GM19351 (cell line): ENCODE measurements around the gene ISG15.
"Not testable (repeated sequence)": the region's sequence is repeated elsewhere in the genome, so short reads cannot be mapped to it uniquely, and the experiment has no call there.

ENCODE experiments used
- ATAC-seq: cut with Tn5 transposase; IDR thresholded peaks from one replicate; pipeline ENCODE4 v1.9.1; 2021; ENCODE audit warnings: mild to moderate bottlenecking, moderate library complexity; ENCODE audit not compliant: unreplicated experiment

ISG15 gene

DNA sequence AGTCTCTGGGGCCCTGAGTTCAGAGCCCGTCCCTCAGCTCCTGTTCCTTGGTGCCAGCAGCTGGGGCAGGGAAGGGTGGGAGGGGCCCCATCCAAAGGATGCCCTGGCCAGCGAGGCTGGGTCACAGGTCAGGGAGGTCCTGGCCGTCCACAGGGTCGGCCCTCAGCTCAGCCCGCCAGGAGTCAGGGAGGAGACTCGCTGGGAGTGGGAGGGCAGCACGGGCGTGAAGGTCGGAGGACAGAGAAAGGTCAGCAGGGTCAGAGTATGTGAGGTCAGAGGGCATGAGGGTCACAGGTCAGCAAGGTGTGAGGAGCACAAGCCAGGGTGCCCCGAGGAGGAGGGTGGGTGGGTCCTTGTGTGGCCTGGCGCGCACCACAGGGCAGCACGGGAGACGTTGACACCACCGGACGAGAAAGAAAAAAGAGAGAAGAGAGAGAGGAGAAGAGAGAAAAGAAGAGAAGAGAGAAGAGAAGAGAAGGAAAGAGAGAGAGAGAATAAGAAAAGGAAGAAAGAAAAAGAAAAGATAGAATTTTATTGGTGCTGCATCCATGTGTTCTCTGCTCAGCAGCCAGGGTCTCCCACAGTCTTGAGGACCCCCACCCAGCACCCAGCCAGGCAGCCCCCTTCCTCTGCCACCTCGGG lies 38.5 kb upstream of the ISG15 start:
- ATAC-seq = no peak

DNA sequence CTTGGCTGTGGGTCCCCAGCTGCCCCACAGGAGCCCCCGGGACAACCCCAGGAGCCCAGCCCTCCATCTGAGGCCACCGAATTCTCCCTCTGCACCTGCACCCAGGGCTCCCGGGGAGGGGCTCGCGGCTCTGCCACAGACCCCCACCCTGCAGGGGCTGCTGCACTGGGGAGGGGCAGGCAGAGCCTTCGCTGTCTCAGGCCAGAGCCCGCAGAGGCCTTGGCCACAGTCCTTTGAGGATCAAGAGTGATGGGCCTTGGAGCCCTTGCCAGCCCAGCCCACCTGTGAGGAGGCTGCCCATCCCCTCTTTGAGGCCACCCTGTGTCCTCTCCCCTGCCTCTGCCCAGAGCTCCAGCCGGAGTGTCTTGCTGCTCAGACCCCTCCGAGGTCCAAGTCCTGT lies 37.9 kb upstream of the ISG15 start:
- ATAC-seq = no peak

DNA sequence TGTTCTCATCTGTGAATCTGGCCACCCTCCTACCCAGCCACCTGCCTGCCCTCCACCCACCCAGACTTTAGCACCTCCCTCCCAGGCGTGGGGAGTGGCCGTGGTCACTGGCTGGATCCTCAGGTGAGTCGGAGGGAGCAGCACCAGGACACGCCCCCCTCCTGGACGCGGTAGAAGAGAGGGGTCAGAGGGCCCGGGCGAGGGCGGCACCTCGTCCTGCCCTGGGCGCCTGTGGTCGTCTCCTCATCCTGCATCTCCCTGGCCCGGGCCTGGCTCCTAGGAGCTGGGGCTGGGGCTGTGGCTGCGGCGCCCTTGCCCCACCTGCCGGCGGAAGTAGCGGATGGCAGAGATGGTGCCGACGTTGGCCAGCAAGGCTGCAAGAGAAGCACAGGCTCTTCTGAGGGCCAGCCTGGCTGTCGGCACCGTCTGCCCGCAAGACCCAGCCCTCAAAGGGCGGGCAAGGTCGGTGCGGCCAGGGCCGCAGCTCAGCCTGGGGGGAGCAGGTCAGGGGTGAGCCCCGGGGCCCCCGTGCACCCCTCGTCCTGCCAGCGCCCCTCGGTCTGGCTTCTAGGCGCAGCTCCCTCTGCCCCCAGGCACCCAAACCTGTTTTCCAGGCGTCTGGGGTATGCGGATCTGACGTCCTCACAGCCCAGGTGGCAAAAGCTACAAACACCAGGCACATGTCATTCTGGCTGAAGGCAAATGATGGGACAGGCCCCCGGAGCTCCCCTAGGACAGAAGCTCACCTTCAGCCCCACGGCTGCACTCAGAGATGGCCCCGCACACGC lies 37.2 kb upstream of the ISG15 start:
- no peak for ATAC-seq

DNA sequence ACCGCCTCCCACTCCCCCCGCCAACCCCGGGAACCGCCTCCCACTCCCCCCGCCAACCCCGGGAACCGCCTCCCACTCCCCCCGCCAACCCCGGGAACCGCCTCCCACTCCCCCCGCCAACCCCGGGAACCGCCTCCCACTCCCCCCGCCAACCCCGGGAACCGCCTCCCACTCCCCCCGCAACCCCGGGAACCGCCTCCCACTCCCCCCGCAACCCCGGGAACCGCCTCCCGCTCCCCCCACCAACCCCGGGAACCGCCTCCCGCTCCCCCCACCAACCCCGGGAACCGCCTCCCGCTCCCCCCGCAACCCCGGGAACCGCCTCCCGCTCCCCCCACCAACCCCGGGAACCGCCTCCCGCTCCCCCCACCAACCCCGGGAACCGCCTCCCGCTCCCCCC lies 36.5 kb upstream of the ISG15 start:
- not testable (repeated sequence) for ATAC-seq

DNA sequence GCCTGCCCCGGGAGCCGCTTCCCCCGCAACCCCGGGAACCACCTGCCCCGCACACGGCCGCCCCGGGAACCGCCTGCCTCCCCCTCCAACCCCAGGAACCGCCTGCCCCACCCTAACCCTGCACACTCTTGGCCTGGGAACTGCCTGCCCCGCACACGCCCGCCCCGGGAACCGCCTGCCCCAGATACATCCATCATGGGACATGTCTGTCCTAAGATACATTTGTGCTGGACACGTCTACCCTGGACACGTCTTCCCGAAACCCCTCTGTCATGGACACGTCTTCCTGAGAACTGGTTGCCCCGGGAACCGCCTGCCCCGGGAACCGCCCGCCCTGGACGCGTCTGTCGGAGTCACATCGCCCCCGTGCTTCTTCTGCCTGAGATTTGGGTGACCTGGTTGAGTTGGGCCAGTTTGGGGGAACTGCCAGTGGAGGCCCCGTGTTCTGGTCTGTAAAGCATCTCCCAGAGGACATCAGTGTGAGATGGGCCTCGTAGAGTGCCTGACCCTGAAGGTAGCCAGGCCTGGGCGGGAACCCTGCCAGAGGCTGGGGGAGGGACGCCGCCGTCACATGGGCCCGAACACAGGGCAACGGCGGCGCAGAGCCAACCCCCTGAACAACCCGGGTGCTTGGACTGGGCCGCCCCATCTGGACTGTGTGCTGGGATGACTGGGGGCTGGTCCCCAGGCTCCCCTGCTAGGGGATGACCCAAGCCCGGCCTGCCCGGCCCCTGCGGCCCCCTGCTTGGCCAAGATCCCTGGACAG lies 35.0 kb upstream of the ISG15 start:
- ATAC-seq = no peak

DNA sequence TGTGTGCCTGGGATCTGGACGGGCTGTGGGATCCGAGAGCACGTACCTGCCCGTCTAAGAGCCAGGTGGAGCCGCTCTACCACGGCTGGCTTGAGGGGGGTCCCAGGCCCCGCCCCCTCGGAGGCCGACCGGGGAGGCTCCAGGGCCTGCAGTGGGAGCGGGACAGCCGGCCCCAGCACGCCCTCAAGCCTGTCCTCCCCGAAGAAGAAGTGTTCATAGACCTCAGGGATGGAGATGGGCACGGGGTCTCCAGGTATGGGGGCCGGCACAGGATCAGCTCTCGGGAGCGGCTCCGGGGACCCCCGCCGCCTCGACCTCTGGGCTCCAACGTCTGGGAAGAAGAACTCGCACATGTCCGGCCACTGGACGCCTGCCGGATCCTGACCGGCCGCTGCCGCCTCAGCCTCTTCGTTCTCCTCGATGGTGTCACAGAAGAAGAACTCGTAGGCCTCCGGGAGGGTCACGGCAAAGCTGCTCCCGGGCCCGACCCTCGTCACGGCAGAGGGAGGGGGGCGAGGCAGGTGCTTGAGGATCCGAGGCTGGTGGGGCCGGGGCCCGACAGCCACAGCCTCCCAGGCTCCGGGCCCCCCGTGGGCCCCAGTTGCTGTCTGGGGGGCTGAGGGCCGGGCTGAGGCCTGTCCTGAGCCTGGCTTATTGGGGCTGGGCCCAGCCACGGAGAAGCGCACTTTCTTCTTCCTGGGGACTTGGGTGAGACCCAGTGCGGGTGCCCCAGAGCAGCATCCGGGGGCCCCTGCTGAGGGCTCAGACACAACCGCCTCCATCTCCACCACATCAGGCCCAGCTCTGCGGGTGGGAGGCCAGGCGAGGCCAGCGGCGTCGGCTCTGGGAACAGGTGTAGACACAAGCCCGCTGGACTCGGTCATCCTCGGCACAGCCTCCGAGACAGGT lies 34.2 kb upstream of the ISG15 start:
- ATAC-seq = no peak

DNA sequence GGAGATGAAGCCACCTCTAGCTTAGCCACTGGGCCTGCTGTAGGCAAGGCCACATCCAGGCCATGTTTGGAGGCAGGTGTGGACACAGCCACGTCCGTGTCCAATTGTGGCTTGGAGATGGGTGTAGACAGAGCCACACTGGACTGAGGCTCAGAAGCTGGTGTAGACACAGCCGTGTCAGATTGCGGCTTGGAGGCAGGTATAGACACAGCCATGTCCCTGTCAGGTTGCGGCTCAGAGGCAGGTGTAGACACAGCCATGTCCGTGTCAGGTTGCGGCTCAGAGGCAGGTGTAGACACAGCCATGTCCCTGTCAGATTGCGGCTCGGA lies 33.6 kb upstream of the ISG15 start:
- no peak for ATAC-seq

DNA sequence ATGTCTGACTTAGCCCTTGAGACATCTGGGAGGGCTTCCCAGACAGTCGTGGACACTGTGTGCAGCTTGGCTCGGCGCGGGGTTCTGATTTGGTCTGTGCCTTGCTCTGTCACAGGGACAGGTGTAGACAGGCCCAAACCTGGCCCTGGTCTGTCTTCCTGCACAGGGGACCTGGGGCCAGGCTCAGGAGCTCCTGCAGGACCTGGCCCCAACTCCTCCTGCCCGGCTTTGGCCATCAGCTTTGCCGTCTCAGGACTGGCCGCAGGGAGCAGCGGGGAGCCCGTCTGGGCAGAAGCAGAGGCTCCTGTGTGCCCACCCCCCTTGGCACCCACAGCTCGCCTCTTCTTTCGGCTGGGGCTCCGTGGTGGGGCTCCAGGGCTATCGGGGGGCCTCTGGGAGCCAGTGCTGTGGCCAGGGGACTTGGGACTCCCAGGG lies 33.1 kb upstream of the ISG15 start:
- ATAC-seq = no peak

DNA sequence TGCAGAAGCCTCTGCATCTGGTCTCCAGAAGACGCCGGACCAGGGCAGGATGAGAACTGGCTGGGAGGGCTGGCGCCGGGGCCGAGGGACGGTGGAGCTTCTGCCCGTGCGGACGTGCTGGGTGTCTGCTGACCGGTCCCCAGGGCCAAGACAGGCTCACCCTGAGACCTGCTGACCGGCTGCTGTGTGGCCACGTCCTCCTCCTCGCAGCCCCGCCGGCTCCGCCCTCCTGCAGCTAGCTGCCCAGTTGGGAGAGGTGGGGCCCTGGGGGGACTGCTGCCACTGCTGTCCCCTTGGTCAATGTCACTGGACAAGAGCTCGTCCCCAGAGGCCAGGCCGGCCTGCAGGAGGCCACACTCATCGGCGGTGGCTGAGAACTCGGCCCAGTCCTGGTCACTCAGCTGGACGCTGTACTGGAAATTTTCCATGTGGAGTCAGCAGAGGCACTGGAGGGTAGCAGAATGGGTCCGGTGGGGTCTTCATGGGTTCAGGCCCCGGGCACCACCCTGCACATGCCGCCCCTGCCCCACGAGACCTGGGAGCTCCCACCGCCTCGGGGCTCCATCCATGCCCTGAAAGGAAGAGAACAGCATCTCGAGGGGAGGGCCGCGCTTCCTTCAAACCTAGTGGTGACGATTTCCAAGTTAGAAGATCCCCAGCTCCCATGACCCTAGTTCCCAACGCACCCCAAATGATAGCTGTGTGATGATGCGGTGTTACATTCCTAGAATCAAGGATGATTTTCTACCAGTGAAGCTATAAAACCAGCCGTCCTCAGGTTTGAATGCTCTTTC lies 32.5 kb upstream of the ISG15 start:
- no peak for ATAC-seq

DNA sequence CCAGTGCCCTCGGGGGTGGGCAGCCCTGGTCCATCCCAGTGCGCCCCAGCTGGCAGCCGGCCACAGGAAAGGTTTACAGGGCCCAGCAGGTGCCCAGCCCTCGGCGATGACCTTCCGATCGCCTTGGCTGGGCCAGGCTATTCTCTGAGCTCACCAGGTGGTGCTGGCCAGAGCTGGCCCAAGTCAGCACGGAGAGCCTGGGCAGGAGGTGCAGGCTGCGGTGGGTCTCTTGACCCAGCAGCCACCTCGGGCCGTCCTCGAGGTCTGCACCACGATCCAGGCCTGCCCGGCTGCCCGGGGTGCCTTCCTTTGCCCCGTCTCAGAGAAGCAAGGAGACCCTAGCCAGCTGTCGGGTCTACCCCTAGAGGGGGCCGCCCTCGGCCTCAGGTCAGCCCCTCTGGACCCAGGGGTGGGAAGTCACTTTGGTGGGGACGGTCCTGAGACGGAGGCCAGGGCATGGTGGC lies 31.8 kb upstream of the ISG15 start:
- no peak for ATAC-seq

DNA sequence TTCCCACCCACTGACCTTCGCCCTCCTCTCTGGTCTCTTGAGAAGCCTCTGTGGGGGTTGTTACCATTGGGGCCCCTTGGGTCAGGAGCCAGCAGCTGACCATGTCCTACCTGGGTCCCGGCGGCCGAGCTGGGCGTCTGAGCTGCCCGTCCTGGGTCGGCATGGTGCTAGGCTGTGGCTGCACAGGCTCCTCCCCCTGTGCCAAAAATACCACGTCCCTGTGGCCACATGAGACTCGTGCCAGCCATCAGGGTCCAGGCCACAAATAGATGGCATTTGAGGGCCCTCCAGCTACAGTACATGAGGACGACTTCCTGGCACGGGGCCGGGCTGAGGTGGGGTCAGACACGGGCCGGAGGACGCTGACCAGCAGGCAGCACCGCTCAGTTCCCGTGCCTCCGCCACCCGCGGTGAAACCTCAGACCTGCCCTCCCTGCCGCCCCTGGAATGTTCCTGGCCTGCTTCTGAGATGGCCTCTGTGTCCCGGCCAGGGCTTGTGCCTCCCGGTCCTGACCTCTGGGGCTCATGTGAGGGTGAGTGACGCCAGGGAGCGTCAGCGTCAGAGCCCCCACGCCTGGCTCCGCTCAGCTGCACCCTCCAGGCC lies 31.2 kb upstream of the ISG15 start, which contains the start of gene PERM1:
PERM1 (minus strand) TSS at position 139 of the 604 bp plus-strand sequence. CDS start 1,064 bp downstream, outside the sequence.
- ATAC-seq = no peak

DNA sequence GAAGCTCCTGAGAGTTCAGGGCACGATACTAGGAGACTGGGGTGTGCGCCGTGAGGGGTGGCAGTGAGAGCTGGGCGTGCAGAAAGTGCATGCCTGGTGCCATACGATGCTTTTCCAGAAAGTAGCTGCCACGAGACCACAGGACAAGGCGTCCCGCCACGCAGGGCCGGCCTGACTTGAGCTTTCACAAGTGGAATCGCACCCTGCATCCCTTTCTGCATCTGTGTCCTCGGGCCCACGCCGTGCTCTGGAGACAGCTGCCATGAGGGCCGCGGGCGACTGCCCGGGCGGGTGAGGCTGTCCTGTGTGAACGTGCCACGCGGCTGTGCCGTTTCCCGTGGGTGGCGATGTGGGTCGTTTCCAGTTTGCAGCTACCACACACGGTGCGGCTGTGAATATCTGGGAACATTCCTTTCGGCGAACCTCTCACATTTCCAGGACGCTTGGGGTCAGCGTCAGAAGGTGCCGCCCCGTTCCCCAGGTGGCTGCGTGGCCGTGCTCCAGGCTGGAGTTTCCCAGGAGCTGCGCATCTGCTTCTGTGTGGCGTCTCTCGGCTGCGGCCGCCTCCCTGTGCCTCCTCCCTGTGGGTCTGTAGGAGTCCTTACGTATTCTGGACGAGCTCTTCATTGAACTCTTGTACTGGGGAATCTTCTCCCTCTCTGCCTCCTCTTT lies 30.4 kb upstream of the ISG15 start:
- ATAC-seq = no peak

DNA sequence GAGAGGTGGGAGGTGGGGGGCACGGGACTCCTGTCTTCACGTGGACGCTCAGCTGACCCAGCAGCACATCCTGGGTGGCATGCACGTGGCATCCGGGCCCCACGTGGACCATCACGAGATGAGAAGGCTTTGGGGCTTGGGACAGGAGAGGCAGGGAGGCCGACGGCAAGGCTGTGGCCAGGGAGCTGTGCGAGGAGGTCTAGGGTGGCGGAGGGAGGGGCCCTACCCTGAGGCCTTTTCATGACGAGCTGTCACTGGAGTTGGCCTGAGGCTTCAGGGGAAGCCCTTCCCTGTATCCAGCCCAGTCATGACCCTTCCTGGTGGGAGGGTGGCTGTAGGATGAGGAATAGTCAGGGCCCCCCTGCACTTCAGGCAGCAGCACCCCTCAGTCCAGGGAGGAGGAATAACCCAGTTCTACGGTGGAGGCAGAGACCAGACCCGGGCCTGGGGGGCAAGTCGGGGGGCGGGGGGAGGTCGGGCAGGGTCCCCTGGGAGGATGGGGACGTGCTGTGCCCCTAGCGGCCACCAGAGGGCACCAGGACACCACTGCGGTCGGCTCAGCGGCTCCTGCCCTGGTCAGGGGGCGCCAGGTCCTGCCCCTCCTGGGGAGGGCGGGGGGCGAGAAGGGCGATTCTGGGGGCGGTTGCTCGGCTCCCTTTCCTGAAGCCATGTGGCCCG lies 29.4 kb upstream of the ISG15 start:
- no peak for ATAC-seq

DNA sequence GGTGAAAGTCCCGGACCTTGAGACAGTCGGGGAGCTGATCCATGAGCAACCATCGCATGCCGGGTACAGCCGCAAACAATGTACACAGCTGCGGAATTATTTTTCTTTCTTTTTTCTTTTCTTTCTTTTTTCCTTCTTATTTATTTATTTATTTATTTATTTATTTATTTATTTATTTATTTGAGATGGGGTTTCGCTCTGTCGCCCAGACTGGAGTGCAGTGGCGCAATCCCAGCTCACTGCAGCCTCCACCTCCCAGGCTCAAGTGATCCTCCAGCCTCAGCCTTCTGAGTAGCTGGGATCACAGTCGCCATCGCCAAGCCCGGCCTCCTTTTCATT lies 28.9 kb upstream of the ISG15 start:
- no peak for ATAC-seq

DNA sequence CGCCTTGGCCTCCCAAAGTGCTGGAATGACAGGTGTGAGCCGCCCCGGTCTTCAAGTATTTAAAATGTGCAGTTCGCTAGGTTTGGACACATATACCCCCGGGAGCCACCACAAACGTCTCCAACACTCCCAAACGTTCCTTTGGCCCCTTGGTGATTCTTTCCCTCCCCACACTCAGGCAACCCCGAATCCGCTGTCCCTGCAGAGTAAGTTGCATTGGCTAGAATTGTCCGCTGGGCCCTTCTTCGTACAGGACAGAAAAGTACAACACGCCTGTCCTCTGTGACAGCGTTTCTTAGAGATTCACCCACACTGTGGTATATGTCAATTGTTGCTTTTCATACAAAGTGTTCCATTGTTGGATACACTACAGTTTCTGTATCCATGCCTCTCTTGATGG lies 28.2 kb upstream of the ISG15 start:
- ATAC-seq = no peak

DNA sequence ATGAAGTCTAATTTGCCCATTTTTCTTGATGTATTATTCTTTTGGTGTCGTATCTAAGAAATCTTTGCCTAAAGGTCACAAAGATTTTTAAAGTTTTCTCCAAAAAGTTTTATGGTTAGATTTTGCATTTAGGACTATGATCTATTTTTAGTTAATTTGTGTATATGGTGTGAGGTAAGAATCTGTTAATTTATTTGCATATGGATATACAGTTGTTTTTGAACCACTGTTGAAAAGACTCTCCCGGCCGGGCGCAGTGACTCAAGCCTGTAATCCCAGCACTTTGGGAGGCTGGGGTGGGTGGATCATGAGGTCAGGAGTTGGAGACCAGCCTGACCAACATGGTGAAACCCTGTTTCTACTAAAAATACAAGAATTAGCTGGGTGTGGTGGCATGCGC lies 25.2 kb upstream of the ISG15 start:
- not testable (repeated sequence) for ATAC-seq

DNA sequence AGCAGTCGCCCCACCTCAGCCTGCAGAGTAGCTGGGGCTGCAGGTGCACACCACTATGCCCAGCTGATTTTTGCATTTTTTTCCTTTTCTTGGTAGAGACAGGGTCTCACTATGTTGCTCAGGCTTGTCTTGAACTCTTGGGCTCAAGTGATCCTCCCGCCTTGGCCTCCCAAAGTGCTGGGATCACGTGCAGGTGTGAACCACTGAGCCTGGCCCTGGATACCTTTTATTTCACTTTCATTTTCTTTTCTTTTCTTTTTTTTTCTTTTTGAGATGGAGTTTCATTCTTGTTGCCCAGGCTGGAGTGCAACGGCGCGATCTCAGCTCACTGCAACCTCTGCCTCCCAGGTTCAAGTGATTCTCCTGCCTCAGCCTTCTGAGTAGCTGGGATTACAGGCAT lies 22.0 kb upstream of the ISG15 start:
- ATAC-seq = not testable (repeated sequence)

DNA sequence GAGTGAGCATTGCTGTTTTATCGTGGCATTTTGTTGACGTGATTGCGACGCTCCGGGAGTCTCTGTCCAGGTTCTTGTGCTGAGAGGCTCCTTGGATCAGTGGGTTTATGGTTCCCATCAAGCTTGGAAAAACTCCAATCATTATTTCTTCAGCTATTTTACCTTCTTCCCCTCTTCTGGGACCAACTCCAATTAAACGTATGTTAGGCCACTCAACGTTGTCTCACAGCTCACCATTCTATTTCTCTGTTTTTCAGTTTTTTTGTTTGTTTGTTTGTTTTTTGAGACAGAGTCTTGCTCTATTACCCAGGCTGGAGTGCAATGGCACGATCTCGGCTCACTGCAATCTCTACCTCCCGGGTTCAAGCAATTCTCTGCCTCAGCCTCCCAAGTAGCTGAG lies 21.4 kb upstream of the ISG15 start:
- ATAC-seq = no peak

DNA sequence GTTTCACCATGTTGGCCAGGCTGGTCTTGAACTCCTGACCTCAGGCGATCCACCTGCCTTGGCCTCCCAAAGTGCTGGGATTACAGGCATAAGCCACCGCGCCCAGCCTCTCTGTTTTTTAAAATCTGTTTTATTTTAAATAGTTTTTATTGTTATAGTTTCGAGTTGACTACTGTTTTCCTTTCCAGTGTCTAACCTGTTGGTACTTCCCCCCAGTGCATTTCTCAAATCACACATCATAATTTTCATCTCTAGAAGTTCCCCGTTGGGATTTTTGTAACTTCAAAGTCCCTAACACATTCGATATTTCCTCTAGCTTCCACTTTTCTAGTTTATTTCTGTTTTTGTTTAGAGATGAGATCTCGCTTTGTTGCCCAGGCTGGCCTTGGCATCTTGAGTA lies 20.9 kb upstream of the ISG15 start:
- ATAC-seq = no peak
